H1 (cell line): ENCODE data around the gene ADRA2C. TPM values are rescaled to one million over a fixed set of nuclear protein-coding genes. Genes with fewer than 3 reads are reported as not detected.

ENCODE experiments used
- CREB1 ChIP-seq: IDR thresholded peaks from 2 replicates; pipeline ENCODE4 v1.6.1; 2012; ENCODE audit warnings: inconsistent platforms
- polyA plus RNA-seq, 7 experiments: library from polyadenylated mRNA; depleted of rRNA in 3 of 7; stranded (reverse) in 5 of 7; unstranded in 2 of 7; fragments of >200 nt in 5 of 7; fragments of 200-250 nt in 2 of 7; gene quantifications; 1 replicate in 5 of 7; 2 replicates in 1 of 7; 4 replicates in 1 of 7; pipeline versions ENCODE4 v1.2.1 to v1.2.3, GENCODE V29; 2011 to 2013; ENCODE audit warnings: missing spikeins in 2 of 7, mixed read lengths in 2 of 7
- total RNA-seq: library from RNA; stranded (reverse); fragmentation: NEBNext Ultra II Directional; extraction: Animal tissue kit (Norgen Biotek cat#: 25700); gene quantifications from 2 replicates; pipeline ENCODE4 v1.2.1, GENCODE V29; 2021
- TF ChIP-seq, protein P1 (sequence below): fragments of 300-600 bp; sonication (generic); IDR thresholded peaks from 2 replicates; pipeline ENCODE4 v1.7.1; 2012; ENCODE audit warnings: low read length, moderate library complexity, mild to moderate bottlenecking, inconsistent platforms; ENCODE audit not compliant: insufficient replicate concordance

The ADRA2C gene
- total and polyA plus RNA-seq, 2 of the 8 experiments (the other 6 are each of a cell fraction or from before 2014, with no cell fraction given): 14.6 to 14.8 TPM

DNA sequence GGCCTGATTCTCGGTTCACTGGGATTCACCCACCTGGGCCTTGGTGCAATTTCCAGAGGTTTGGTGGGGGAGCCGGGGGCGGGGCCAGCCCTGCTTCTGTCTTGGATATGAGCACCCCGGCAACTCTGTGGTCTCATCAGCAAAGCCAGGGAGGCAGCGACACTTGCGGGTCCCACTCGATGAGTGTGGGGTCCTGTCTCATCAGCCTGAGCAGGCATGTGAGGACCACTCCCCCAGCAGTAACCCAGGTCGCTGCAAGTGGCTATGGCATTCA is 19.0 kb downstream of the ADRA2C start (continued):
- TF ChIP-seq, protein P1, sequence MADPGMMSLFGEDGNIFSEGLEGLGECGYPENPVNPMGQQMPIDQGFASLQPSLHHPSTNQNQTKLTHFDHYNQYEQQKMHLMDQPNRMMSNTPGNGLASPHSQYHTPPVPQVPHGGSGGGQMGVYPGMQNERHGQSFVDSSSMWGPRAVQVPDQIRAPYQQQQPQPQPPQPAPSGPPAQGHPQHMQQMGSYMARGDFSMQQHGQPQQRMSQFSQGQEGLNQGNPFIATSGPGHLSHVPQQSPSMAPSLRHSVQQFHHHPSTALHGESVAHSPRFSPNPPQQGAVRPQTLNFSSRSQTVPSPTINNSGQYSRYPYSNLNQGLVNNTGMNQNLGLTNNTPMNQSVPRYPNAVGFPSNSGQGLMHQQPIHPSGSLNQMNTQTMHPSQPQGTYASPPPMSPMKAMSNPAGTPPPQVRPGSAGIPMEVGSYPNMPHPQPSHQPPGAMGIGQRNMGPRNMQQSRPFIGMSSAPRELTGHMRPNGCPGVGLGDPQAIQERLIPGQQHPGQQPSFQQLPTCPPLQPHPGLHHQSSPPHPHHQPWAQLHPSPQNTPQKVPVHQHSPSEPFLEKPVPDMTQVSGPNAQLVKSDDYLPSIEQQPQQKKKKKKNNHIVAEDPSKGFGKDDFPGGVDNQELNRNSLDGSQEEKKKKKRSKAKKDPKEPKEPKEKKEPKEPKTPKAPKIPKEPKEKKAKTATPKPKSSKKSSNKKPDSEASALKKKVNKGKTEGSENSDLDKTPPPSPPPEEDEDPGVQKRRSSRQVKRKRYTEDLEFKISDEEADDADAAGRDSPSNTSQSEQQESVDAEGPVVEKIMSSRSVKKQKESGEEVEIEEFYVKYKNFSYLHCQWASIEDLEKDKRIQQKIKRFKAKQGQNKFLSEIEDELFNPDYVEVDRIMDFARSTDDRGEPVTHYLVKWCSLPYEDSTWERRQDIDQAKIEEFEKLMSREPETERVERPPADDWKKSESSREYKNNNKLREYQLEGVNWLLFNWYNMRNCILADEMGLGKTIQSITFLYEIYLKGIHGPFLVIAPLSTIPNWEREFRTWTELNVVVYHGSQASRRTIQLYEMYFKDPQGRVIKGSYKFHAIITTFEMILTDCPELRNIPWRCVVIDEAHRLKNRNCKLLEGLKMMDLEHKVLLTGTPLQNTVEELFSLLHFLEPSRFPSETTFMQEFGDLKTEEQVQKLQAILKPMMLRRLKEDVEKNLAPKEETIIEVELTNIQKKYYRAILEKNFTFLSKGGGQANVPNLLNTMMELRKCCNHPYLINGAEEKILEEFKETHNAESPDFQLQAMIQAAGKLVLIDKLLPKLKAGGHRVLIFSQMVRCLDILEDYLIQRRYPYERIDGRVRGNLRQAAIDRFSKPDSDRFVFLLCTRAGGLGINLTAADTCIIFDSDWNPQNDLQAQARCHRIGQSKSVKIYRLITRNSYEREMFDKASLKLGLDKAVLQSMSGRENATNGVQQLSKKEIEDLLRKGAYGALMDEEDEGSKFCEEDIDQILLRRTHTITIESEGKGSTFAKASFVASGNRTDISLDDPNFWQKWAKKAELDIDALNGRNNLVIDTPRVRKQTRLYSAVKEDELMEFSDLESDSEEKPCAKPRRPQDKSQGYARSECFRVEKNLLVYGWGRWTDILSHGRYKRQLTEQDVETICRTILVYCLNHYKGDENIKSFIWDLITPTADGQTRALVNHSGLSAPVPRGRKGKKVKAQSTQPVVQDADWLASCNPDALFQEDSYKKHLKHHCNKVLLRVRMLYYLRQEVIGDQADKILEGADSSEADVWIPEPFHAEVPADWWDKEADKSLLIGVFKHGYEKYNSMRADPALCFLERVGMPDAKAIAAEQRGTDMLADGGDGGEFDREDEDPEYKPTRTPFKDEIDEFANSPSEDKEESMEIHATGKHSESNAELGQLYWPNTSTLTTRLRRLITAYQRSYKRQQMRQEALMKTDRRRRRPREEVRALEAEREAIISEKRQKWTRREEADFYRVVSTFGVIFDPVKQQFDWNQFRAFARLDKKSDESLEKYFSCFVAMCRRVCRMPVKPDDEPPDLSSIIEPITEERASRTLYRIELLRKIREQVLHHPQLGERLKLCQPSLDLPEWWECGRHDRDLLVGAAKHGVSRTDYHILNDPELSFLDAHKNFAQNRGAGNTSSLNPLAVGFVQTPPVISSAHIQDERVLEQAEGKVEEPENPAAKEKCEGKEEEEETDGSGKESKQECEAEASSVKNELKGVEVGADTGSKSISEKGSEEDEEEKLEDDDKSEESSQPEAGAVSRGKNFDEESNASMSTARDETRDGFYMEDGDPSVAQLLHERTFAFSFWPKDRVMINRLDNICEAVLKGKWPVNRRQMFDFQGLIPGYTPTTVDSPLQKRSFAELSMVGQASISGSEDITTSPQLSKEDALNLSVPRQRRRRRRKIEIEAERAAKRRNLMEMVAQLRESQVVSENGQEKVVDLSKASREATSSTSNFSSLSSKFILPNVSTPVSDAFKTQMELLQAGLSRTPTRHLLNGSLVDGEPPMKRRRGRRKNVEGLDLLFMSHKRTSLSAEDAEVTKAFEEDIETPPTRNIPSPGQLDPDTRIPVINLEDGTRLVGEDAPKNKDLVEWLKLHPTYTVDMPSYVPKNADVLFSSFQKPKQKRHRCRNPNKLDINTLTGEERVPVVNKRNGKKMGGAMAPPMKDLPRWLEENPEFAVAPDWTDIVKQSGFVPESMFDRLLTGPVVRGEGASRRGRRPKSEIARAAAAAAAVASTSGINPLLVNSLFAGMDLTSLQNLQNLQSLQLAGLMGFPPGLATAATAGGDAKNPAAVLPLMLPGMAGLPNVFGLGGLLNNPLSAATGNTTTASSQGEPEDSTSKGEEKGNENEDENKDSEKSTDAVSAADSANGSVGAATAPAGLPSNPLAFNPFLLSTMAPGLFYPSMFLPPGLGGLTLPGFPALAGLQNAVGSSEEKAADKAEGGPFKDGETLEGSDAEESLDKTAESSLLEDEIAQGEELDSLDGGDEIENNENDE: no peak
- no peak for TF ChIP-seq CREB1
